Heart right ventricle (tissue), 16 donors: ENCODE measurements around the gene RPS6KA5. TPM values are rescaled to one million over a fixed set of nuclear protein-coding genes. Genes with fewer than 3 reads are reported as not detected.

Experiments used
- ATAC-seq, 8 donors: fragments of 200-7000 bp; cut with Tn5 transposase; one replicate each; pipeline ENCODE4 v1.9.1; 2020; ENCODE audit warnings: mild to moderate bottlenecking in 8 of 8, moderate library complexity in 8 of 8, moderate number of reproducible peaks in 1 of 8
- DNase-seq, 2 donors: peaks; one replicate each; pipeline ENCODE4 v3.0.0-alpha.2; 2020
- H3K27ac ChIP-seq, 10 donors: fragments of 200-600 bp; sonication (generic) in 2 of 10; one replicate each; pipeline versions ENCODE4 v1.5.0 to v1.8.0; 2020 to 2022; ENCODE audit warnings: mild to moderate bottlenecking in 3 of 10
- H3K27me3 ChIP-seq, 7 donors: fragments of 200-600 bp; one replicate each; pipeline ENCODE4 v1.8.0; 2021 to 2022; ENCODE audit warnings: mild to moderate bottlenecking in 2 of 7
- H3K36me3 ChIP-seq, 9 donors: fragments of 200-600 bp; sonication (generic) in 1 of 9; one replicate each; pipeline versions ENCODE4 v1.5.0 to v1.8.0; 2020 to 2022; ENCODE audit warnings: mild to moderate bottlenecking in 2 of 9
- H3K4me1 ChIP-seq, 9 donors: fragments of 200-600 bp; sonication (generic) in 1 of 9; one replicate each; pipeline versions ENCODE4 v1.5.0 to v1.8.0; 2020 to 2022; ENCODE audit warnings: mild to moderate bottlenecking in 4 of 9
- H3K4me3 ChIP-seq, 10 donors: fragments of 200-600 bp; sonication (generic) in 2 of 10; one replicate each; pipeline versions ENCODE4 v1.5.0 to v1.8.0; 2020 to 2022; ENCODE audit warnings: mild to moderate bottlenecking in 7 of 10, moderate library complexity in 2 of 10
- H3K9me3 ChIP-seq, 11 donors: fragments of 200-600 bp in 10 of 11; sonication (generic) in 2 of 11; one replicate each; pipeline versions ENCODE4 v1.5.0 to v1.8.0; 2013 to 2022; ENCODE audit warnings: mild to moderate bottlenecking in 2 of 11, control low read depth in 1 of 11, moderate library complexity in 1 of 11
- WGBS, 2 donors: extraction: QIAGEN DNeasy Blood & Tissue Kit; methylation state at CpG; one replicate each; pipeline ENCODE4 v1.1.7; 2013; ENCODE audit warnings: inconsistent platforms in 1 of 2; 5-methylcytosine and 5-hydroxymethylcytosine counted together
- intact Hi-C, 10 donors: fragments of 100-400 bp; cut with DNase I; formaldehyde crosslinking; loops; one replicate each; pipeline versions ENCODE4 v1.11.1 to v1.14.2; 2022
- polyA plus RNA-seq, 2 donors: library from polyadenylated mRNA; stranded (reverse); fragments of 200-250 nt; gene quantifications; one replicate each; pipeline ENCODE4 v1.2.3, GENCODE V29; 2013
- total RNA-seq, 10 donors: library from RNA; stranded (reverse); fragmentation: NEBNext Ultra II Directional in 3 of 10; extraction: Animal tissue kit (Norgen Biotek cat#: 25700) in 3 of 10; gene quantifications; one replicate each; pipeline versions ENCODE4 v1.2.1 to v1.2.4, GENCODE V29; 2021 to 2023
- TF ChIP-seq, protein P1 (sequence below), 9 donors: fragments of 200-600 bp; sonication (generic) in 2 of 9; IDR thresholded peaks; one replicate each; pipeline versions ENCODE4 v1.5.0 to v1.8.0; 2021 to 2022; ENCODE audit warnings: antibody characterized with exemption in 9 of 9, mild to moderate bottlenecking in 5 of 9, moderate library complexity in 1 of 9
- donor health status: Arrhythmogenic right ventricular cardiomyopathy.
- donor health status: ischemic (EF 13 %, LVEDD 7.1; RV severe dilation, severe dysfunction).
- donor health status: healthy with polysubstance abuse.
- donor health status: DM: no; HTN: yes; CAD: no.
- donor health status: DM: no; HTN: no; CAD: no.
- donor health status: ischemic (EF 25% LVEDD 6.9; RV normal size, moderate dysfunction).
- donor health status: ischemic (EF 25% LVEDD 5.7; RV mildly dilated, moderate dysfunction).
- donor health status: healthy.
- donor health status: DM: yes; HTN: yes; CAD: no.
- donor health status: Ischemic cardiomyopathy.
- donor health status: ischemic (EF 35%, LVEDD 5.7; RV mildly dilated, moderate dysfunction).
- donor health status: nonischemic (EF 11% LVEDD 7.7; RV severe dilation, severe dysfunction).
- donor health status: DM: yes; HTN: yes; CAD: no.
- donor health status: PGD.
- donor health status: ischemic (EF 29% LVEDD 5.4; RV normal size, mild dysfunction).
- donor health status: nonischemic (EF 23%, LVEDD 6.1; RV moderate dilation, normal function).

The RPS6KA5 gene
- total and polyA plus RNA-seq, 12 donors = 0.84 to 22.5 (median 9.2) TPM

DNA sequence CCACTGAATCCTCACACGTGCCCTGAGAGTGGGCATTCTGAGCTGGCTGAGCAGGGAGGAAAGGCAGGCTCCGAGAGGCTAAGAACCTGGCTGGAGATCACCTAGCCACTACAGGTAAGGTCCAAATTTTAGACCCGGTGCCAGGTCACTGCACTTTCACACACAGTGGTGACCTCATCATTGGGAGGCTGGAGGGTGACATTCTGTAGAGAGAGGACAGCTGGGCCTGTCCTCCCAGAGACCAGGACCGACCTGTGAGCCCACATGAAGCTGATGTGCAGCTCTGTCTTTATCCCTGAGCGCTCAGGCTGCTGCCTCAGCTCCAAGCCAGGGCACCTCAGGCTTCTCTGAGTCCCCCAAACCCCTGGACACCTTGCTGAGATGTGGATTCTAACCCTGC, 248.3 kb downstream of the RPS6KA5 start:
- Histone ChIP-seq H3K4me3 (no peak overlapping the region), H3K9me3 (no peaks in the 10 kb centered on the region), H3K4me1 (peaks cover 3 to 74% (median 41%) of the 10 kb centered on the region in 9 donors), H3K27ac (no peak overlapping the region), H3K27me3 (no peaks in the 10 kb centered on the region), H3K36me3 (no peaks in the 10 kb centered on the region)
- WGBS, 2 donors = 89 to 93% methylated on average over 5 of the region's 5 CpGs
- ATAC-seq (no peak), DNase-seq (no peak)
- intact Hi-C loops = loop anchor here in 1 of 10 donors (5.0 kb wide), 1 partner anchor 50 kb away; no protein-coding TSS in a partner anchor
- TF ChIP-seq, protein P1, sequence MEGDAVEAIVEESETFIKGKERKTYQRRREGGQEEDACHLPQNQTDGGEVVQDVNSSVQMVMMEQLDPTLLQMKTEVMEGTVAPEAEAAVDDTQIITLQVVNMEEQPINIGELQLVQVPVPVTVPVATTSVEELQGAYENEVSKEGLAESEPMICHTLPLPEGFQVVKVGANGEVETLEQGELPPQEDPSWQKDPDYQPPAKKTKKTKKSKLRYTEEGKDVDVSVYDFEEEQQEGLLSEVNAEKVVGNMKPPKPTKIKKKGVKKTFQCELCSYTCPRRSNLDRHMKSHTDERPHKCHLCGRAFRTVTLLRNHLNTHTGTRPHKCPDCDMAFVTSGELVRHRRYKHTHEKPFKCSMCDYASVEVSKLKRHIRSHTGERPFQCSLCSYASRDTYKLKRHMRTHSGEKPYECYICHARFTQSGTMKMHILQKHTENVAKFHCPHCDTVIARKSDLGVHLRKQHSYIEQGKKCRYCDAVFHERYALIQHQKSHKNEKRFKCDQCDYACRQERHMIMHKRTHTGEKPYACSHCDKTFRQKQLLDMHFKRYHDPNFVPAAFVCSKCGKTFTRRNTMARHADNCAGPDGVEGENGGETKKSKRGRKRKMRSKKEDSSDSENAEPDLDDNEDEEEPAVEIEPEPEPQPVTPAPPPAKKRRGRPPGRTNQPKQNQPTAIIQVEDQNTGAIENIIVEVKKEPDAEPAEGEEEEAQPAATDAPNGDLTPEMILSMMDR (IDR thresholded peaks at IDR 0.05) = no peak

GRCh38 chr14:90811641-90812040, 248.8 kb downstream of the RPS6KA5 start:
- TF ChIP-seq, protein P1 (IDR thresholded peaks at IDR 0.05) = no peak
- Histone ChIP-seq H3K27ac (no peak overlapping the region), H3K27me3 (no peaks in the 10 kb centered on the region), H3K9me3 (no peaks in the 10 kb centered on the region), H3K4me1 (peaks cover 3 to 78% (median 46%) of the 10 kb centered on the region in 9 donors), H3K36me3 (no peaks in the 10 kb centered on the region), H3K4me3 (no peak overlapping the region)
- DNase-seq = no peak
- no peak for ATAC-seq
- WGBS, 2 donors = 90% methylated on average over 10 of the region's 10 CpGs
- intact Hi-C loops = loop anchor here in 1 of 10 donors (5.0 kb wide), 1 partner anchor 49 kb away; no protein-coding TSS in a partner anchor

GRCh38 chr14:90810806-90811205, 249.6 kb downstream of the RPS6KA5 start:
- no peak for ATAC-seq

GRCh38 chr14:90809530-90810312, 250.7 kb downstream of the RPS6KA5 start:
- TF ChIP-seq, protein P1 (IDR thresholded peaks at IDR 0.05) = no peak
- no peak overlapping the region for H3K27ac ChIP-seq
- H3K27me3 ChIP-seq = no peaks in the 10 kb centered on the region
- no peak overlapping the region for H3K4me3 ChIP-seq
- no peak for DNase-seq
- peaks cover 0 to 90% (median 57%) of the 10 kb centered on the region in 9 donors for H3K4me1 ChIP-seq
- 94% methylated on average over 7 of the region's 7 CpGs for WGBS, 2 donors
- intact Hi-C loops = loop anchor here in 2 of 10 donors (5.0 kb wide), 1 partner anchor 47 kb away; no protein-coding TSS in a partner anchor
- ATAC-seq = no peak
- no peaks in the 10 kb centered on the region for H3K36me3 ChIP-seq
- H3K9me3 ChIP-seq = no peaks in the 10 kb centered on the region

More at GRCh38 chr14:90810806-90811205, 249.6 kb downstream of the RPS6KA5 start:
- Histone ChIP-seq H3K4me1 (peaks cover 3 to 87% (median 54%) of the 10 kb centered on the region in 9 donors), H3K27ac (no peak overlapping the region), H3K4me3 (no peak overlapping the region), H3K9me3 (no peaks in the 10 kb centered on the region), H3K27me3 (no peaks in the 10 kb centered on the region), H3K36me3 (no peaks in the 10 kb centered on the region)
- no peak for DNase-seq
- 82 to 84% methylated on average over 5 of the region's 5 CpGs for WGBS, 2 donors
- TF ChIP-seq, protein P1 (IDR thresholded peaks at IDR 0.05) = no peak
- intact Hi-C loops = loop anchor here in 1 of 10 donors (5.0 kb wide), 1 partner anchor 49 kb away; no protein-coding TSS in a partner anchor
